A549 (cell line): ENCODE measurements around the gene DPCD. TPM values are rescaled to one million over a fixed set of nuclear protein-coding genes. Genes with fewer than 3 reads are reported as not detected.

Experiments used
- ATAC-seq, 2 experiments: fragments of 200-7000 bp in 1 of 2; fragments of >200 bp in 1 of 2; cut with Nextera tagmentation in 1 of 2; cut with Tn5 transposase in 1 of 2; 3 replicates each; pipeline versions ENCODE4 v1.8.0 to v1.9.1; 2018 to 2020; ENCODE audit warnings: mild to moderate bottlenecking in 1 of 2, moderate library complexity in 1 of 2
- CTCF ChIA-PET: fragments of 300-600 bp; sonication (Branson Sonifier 250); formaldehyde crosslinking; extraction: SDS; loops from one replicate; lab custom pipeline; 2021; ENCODE audit warnings: antibody characterized with exemption, inconsistent platforms; lab: Yijun Ruan, JAX
- POLR2A ChIA-PET: fragments of 350-600 bp; formaldehyde crosslinking; extraction: SDS; loops from one replicate; lab custom pipeline; 2021; ENCODE audit warnings: antibody characterized with exemption, inconsistent platforms; lab: Yijun Ruan, JAX
- DNase-seq, 2 experiments: peaks; one replicate each; pipeline versions ENCODE4 v3.0.0 to v3.0.0-alpha.2; 2011 to 2016; ENCODE audit warnings: low read depth in 1 of 2, low spot score in 1 of 2
- FAIRE-seq: peaks from 2 replicates; lab custom pipeline; 2011; peaks lifted over from hg19 to GRCh38; lab: Jason Lieb, UNC
- H3K27ac ChIP-seq, 2 experiments: fragments of >200 bp; sonication (Bioruptor Twin); formaldehyde crosslinking; 3 replicates each; pipeline ENCODE4 v1.5.1; 2016 to 2017
- H3K4me1 ChIP-seq: fragments of >200 bp; sonication (Bioruptor Twin); formaldehyde crosslinking; 3 replicates; pipeline ENCODE4 v1.6.1; 2016
- H3K4me2 ChIP-seq: fragments of >200 bp; sonication (Bioruptor Twin); formaldehyde crosslinking; 3 replicates; pipeline ENCODE4 v1.6.1; 2016
- H3K4me3 ChIP-seq: fragments of >200 bp; sonication (Bioruptor Twin); formaldehyde crosslinking; 3 replicates; pipeline ENCODE4 v1.5.1; 2016
- H3K9me3 ChIP-seq: fragments of >200 bp; sonication (Bioruptor Twin); formaldehyde crosslinking; 3 replicates; pipeline ENCODE4 v1.6.1; 2016
- ATOH8 ChIP-seq: fragments of 250-450 bp; sonication (Bioruptor Pico); IDR thresholded peaks from 2 replicates; pipeline ENCODE4 v1.5.0; 2020; ENCODE audit warnings: low read depth, mild to moderate bottlenecking, moderate library complexity
- CEBPB ChIP-seq, 2 experiments: fragments of >200 bp in 1 of 2; sonication (Bioruptor Twin) in 1 of 2; formaldehyde crosslinking in 1 of 2; IDR thresholded peaks; 2 replicates each; pipeline ENCODE4 v1.6.1; 2012 to 2016
- HDAC2 ChIP-seq: fragments of 200-600 bp; sonication (generic); IDR thresholded peaks from 2 replicates; pipeline ENCODE4 v1.6.1; 2016
- HMGXB4 ChIP-seq: fragments of 250-450 bp; sonication (Bioruptor Pico); IDR thresholded peaks from 2 replicates; pipeline ENCODE4 v1.5.0; 2021; ENCODE audit warnings: mild to moderate bottlenecking, moderate library complexity, borderline replicate concordance
- JUN ChIP-seq, 2 experiments: fragments of >200 bp; sonication (Bioruptor Twin); formaldehyde crosslinking; IDR thresholded peaks; 2 replicates in 1 of 2; 3 replicates in 1 of 2; pipeline ENCODE4 v1.6.1; 2016 to 2017
- JUNB ChIP-seq: fragments of >200 bp; sonication (Bioruptor Twin); formaldehyde crosslinking; IDR thresholded peaks from 2 replicates; pipeline ENCODE4 v1.6.1; 2016
- KDM5A ChIP-seq: fragments of 200-600 bp; sonication (generic); IDR thresholded peaks from 2 replicates; pipeline ENCODE4 v1.6.1; 2016; ENCODE audit warnings: antibody characterized with exemption, mild to moderate bottlenecking
- MAFK ChIP-seq: fragments of 450-650 bp; IDR thresholded peaks from 2 replicates; pipeline ENCODE4 v1.6.1; 2014; ENCODE audit not compliant: partially characterized antibody
- MYC ChIP-seq: IDR thresholded peaks from 2 replicates; pipeline ENCODE4 v1.6.1; 2012; ENCODE audit warnings: mild to moderate bottlenecking, inconsistent platforms, low read length, improper control_type of control experiment, borderline replicate concordance
- NR3C1 ChIP-seq: fragments of >200 bp; sonication (Bioruptor Twin); formaldehyde crosslinking; IDR thresholded peaks from 3 replicates; pipeline ENCODE4 v1.6.1; 2017
- RAD21 ChIP-seq, 2 experiments: fragments of >200 bp in 1 of 2; sonication (Bioruptor Twin) in 1 of 2; formaldehyde crosslinking in 1 of 2; IDR thresholded peaks in 1 of 2; conservative IDR thresholded peaks in 1 of 2; 2 replicates in 1 of 2; 3 replicates in 1 of 2; pipeline ENCODE4 v1.6.1; 2012 to 2018; ENCODE audit warnings: inconsistent platforms in 1 of 2
- RCOR1 ChIP-seq: fragments of 150-350 bp; IDR thresholded peaks from 2 replicates; pipeline ENCODE4 v1.6.1; 2014; ENCODE audit warnings: antibody characterized with exemption, low read length, low read depth
- SMC3 ChIP-seq: fragments of >200 bp; sonication (Bioruptor Twin); formaldehyde crosslinking; IDR thresholded peaks from 3 replicates; pipeline ENCODE4 v1.6.1; 2018; ENCODE audit warnings: inconsistent platforms
- SREBF2 ChIP-seq: fragments of 450-650 bp; IDR thresholded peaks from 2 replicates; pipeline ENCODE4 v1.6.1; 2014; ENCODE audit warnings: mild to moderate bottlenecking, moderate library complexity
- TFCP2L1 ChIP-seq: fragments of 250-450 bp; sonication (Bioruptor Pico); IDR thresholded peaks from 2 replicates; pipeline ENCODE4 v1.5.0; 2021; ENCODE audit warnings: mild to moderate bottlenecking
- ZFP36 ChIP-seq: fragments of 450-650 bp; IDR thresholded peaks from 2 replicates; pipeline ENCODE4 v1.6.1; 2014; ENCODE audit warnings: borderline replicate concordance; ENCODE audit not compliant: partially characterized antibody
- ZSCAN20 ChIP-seq: fragments of 250-450 bp; sonication (Bioruptor Pico); IDR thresholded peaks from 2 replicates; pipeline ENCODE4 v1.8.0; 2022; ENCODE audit warnings: mild to moderate bottlenecking, moderate library complexity
- WGBS: methylation state at CpG from one replicate; pipeline ENCODE4 v1.1.6; 2017; ENCODE audit errors: missing lambda C conversion rate; 5-methylcytosine and 5-hydroxymethylcytosine counted together
- polyA plus RNA-seq, 4 experiments: library from polyadenylated mRNA; depleted of rRNA in 3 of 4; stranded (reverse); fragments of >200 nt; fragmentation: RNase III in 1 of 4; extraction: RNeasy Plus Mini Kit Qiagen cat#74134 plus additional on column Dnase treatment in 1 of 4; gene quantifications; 2 replicates in 3 of 4; 3 replicates in 1 of 4; pipeline ENCODE4 v1.2.3, GENCODE V29; 2011 to 2017

DPCD gene
- polyA plus RNA-seq, 2 of the 4 experiments (the other 2 are of a cell fraction) = 37.4 to 40.8 TPM

DNA sequence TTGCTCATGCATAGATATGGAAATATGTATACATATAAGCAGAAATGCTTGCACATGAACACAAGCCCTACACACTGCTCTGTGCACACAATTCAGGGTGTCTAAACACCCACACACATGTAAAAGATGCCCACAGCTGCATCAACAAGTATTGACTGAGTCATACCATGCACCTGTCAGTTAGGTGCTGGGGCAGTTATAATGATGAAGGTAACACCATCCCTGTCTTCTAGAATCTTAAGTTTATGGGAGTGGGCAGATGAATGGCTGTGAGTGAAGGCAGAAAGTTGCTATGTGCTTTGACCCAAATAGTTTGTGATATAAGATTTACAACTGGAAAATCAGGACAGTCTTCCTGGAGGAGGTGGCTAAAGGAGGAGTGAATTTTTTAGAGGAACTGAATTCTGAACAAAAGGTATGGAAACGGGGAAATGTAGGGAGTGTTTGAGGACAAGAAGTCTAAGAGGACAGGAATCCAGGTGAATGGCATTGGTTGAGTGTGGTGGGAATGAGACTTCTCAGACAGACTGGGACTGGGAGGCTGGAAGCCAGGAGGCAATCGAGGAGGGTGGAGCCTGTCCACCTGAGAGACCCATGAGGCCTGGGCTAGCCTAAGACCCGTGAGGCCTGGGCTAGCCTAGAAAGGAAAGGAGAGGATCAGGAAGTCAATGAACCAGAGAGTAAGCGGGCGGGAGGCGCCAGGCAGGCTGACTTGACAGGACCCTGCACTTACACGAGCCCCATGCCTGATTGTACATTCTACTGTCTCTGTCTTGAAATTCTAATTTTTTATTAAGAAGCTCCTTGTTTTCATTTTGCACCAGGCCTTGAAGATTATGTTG is 20.7 kb upstream of the DPCD start:
- Histone ChIP-seq H3K4me1 (peaks cover 10% of the 10 kb centered on the region; the same call in 2 of the 3 replicates), H3K9me3 (peaks cover 1% of the 10 kb centered on the region; the same call in 1 of the 3 replicates), H3K4me2 (no peak overlapping the region), H3K4me3 (no peak overlapping the region)
- no peak for DNase-seq
- ATAC-seq = no peak
- FAIRE-seq = no peak
- ChIA-PET POLR2A (no interaction called here), CTCF (interaction anchor here (1.3 to 6.6 kb wide), 3 partner anchors 275 to 406 kb away, joined by 4 to 136 read pairs (median 7); no protein-coding TSS in a partner anchor)
- 67% methylated on average over 7 of the region's 7 CpGs for WGBS
- TF ChIP-seq HDAC2 (no peak), ZFP36 (peak; percentile 91)
- TF ChIP-seq, all 56 proteins: peak for 1
- H3K27ac ChIP-seq = no peak overlapping the region

- Histone ChIP-seq H3K4me3 (no peak overlapping the region), H3K9me3 (peaks cover 9% of the 10 kb centered on the region; the same call in 2 of the 3 replicates), H3K4me2 (no peak overlapping the region), H3K4me1 (peaks cover 10% of the 10 kb centered on the region; the same call in 2 of the 3 replicates), H3K27ac (no peak overlapping the region)
- WGBS = 89% methylated on average over 17 of the region's 17 CpGs
- CTCF ChIA-PET = interaction anchor here (0.8 to 6.6 kb wide), 5 partner anchors 11 to 407 kb away, joined by 3 to 136 read pairs (median 7); no protein-coding TSS in a partner anchor
- TF ChIP-seq ATOH8 (CRISPR knock-in tag) (no peak), RAD21 (conservative IDR thresholded peaks at IDR 0.05 in 1 of 2, IDR thresholded peaks at IDR 0.05 in 1 of 2) (no peak), JUN (IDR thresholded peaks at IDR 0.05) (no peak), SMC3 (no peak), HMGXB4 (CRISPR knock-in tag) (no peak), MYC (no peak), CEBPB (IDR thresholded peaks at IDR 0.05) (no peak), MAFK (no peak), RCOR1 (no peak), JUNB (no peak), TFCP2L1 (CRISPR knock-in tag) (no peak), ZSCAN20 (CRISPR knock-in tag) (no peak), NR3C1 (no peak), KDM5A (no peak)
- FAIRE-seq = no peak
- DNase-seq = no peak
- POLR2A ChIA-PET = no interaction called here
- ATAC-seq = no peak
Measured at GRCh38 chr10:101568054-101568745, 19.9 kb upstream of the DPCD start.

- H3K27ac ChIP-seq = peak overlapping the region in 1 of 2 experiments; percentile 92; a peak in 4 of 6 replicates
- 40% methylated on average over 10 of the region's 11 CpGs for WGBS
- CTCF ChIA-PET = interaction anchor here (0.6 to 6.6 kb wide), 49 partner anchors 8 to 509 kb away, joined by 3 to 136 read pairs (median 4); partner anchors contain the start of genes DPCD and POLL
- H3K4me3 ChIP-seq = peak overlapping the region; percentile 63
- peak overlapping the region; percentile 95 for H3K4me2 ChIP-seq
- POLR2A ChIA-PET = interaction anchor here (1.0 kb wide), 1 partner anchor 19 kb away, joined by 3 read pairs; the partner anchor contains the start of genes DPCD and POLL
- TF ChIP-seq SREBF2 = no peak
- TF ChIP-seq, all 56 proteins: peak for 0
- peak in 1 of 2 experiments; percentile 3; a peak in 3 of 6 replicates for ATAC-seq
- no peak for DNase-seq
- H3K4me1 ChIP-seq = peaks cover 10% of the 10 kb centered on the region; the same call in 2 of the 3 replicates
- peaks cover 13% of the 10 kb centered on the region; the same call in 2 of the 3 replicates for H3K9me3 ChIP-seq
- FAIRE-seq = no peak
Measured at GRCh38 chr10:101569323-101569621, 18.8 kb upstream of the DPCD start.
